Peyer's patch (tissue), 4 donors: ENCODE data around the gene FAM50B.

Experiments
- POLR2A ChIP-seq, 2 donors: fragments of 450-650 bp; IDR thresholded peaks; one replicate each; pipeline ENCODE4 v1.5.1; 2017; ENCODE audit warnings: antibody characterized with exemption in 2 of 2, mild to moderate bottlenecking in 2 of 2, moderate library complexity in 2 of 2
- TF ChIP-seq, protein P1 (sequence below), 6 experiments: fragments of 450-650 bp in 4 of 6; fragments of 200-600 bp in 2 of 6; sonication (generic) in 1 of 6; IDR thresholded peaks; one replicate each; pipeline ENCODE4 v1.5.1; 2017 to 2019; ENCODE audit warnings: antibody characterized with exemption in 6 of 6, mild to moderate bottlenecking in 3 of 6, moderate library complexity in 1 of 6

DNA sequence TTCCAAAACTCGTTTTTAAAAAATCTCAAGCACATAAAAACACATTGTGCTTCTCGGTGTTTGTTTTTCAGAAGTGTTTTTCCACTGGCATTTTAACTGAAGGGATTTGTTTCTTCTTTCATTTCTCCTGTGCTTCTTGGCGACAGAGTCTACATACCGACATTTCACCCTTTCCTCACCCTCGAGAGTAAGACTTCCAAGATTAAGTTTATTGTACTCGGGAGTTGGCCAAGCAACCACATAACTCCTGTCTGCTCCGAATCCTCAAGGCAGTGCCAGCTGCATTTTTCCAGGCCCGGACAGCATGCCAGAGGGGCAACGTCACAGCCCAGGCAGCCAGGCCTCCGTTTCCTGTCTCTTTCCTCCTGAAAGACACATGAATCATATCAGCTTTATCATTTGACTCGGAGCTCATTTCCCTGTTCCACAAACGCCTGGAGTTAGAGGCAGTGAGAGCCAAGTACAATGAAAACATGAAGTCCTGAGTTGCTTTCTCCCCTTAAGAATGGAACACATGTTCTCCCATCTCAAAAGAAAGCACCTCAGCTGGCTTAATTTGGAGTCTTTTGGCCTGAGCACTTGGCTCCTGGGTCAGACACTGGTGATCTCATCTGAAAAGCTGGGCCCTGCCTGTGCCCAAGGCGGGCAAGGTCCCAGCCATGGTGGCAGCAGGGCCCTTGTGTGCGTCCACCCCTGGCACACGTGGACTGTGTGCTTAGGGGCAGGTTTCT lies 23.2 kb upstream of the FAM50B start:
- TF ChIP-seq, protein P1, sequence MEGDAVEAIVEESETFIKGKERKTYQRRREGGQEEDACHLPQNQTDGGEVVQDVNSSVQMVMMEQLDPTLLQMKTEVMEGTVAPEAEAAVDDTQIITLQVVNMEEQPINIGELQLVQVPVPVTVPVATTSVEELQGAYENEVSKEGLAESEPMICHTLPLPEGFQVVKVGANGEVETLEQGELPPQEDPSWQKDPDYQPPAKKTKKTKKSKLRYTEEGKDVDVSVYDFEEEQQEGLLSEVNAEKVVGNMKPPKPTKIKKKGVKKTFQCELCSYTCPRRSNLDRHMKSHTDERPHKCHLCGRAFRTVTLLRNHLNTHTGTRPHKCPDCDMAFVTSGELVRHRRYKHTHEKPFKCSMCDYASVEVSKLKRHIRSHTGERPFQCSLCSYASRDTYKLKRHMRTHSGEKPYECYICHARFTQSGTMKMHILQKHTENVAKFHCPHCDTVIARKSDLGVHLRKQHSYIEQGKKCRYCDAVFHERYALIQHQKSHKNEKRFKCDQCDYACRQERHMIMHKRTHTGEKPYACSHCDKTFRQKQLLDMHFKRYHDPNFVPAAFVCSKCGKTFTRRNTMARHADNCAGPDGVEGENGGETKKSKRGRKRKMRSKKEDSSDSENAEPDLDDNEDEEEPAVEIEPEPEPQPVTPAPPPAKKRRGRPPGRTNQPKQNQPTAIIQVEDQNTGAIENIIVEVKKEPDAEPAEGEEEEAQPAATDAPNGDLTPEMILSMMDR (IDR thresholded peaks at IDR 0.05): no peak
- TF ChIP-seq POLR2A (IDR thresholded peaks at IDR 0.05): no peak
